HEK293 (cell line): ENCODE results near the gene LYPD4.

Experiments used
- CTCF ChIA-PET: fragments of 350-600 bp; formaldehyde crosslinking; extraction: SDS; loops from one replicate; lab custom pipeline; 2021; ENCODE audit warnings: antibody characterized with exemption; lab: Yijun Ruan, JAX
- POLR2A ChIA-PET: fragments of 300-600 bp; formaldehyde crosslinking; extraction: SDS; loops from one replicate; lab custom pipeline; 2020; ENCODE audit warnings: antibody characterized with exemption, inconsistent platforms; lab: Yijun Ruan, JAX
- H3K27ac ChIP-seq: fragments of 200-500 bp; sonication (Bioruptor generic); 2 replicates; pipeline ENCODE4 v1.5.1; 2014; ENCODE audit warnings: low read depth, low read length, control low read depth, inconsistent platforms; ENCODE audit errors: extremely low read depth
- H3K36me3 ChIP-seq, 2 experiments: fragments of 200-500 bp in 1 of 2; sonication (Bioruptor generic) in 1 of 2; 1 replicate in 1 of 2; 2 replicates in 1 of 2; pipeline ENCODE4 v1.5.1; 2014 to 2017; ENCODE audit warnings: inconsistent platforms in 2 of 2, low read length in 2 of 2; ENCODE audit not compliant: control insufficient read depth in 2 of 2, insufficient read depth in 1 of 2
- H3K4me1 ChIP-seq: fragments of 200-500 bp; sonication (Bioruptor generic); 2 replicates; pipeline ENCODE4 v1.5.1; 2014; ENCODE audit warnings: mild to moderate bottlenecking, low read length, inconsistent platforms; ENCODE audit not compliant: control insufficient read depth, insufficient read depth
- H3K4me3 ChIP-seq: 2 replicates; pipeline ENCODE4 v1.5.1; 2011; ENCODE audit warnings: low read depth, mild to moderate bottlenecking, control low read depth, low read length, moderate library complexity
- H3K9me3 ChIP-seq: fragments of 200-500 bp; sonication (Bioruptor generic); 2 replicates; pipeline ENCODE4 v1.5.1; 2014; ENCODE audit warnings: low read depth, low read length, inconsistent platforms; ENCODE audit not compliant: control insufficient read depth, insufficient read depth
- GFI1B ChIP-seq: fragments of 450-650 bp; formaldehyde crosslinking; IDR thresholded peaks from 2 replicates; pipeline ENCODE4 v1.5.1; 2016; ENCODE audit warnings: missing biosample characterization, missing genetic modification characterization
- GLIS1 ChIP-seq: fragments of 450-650 bp; formaldehyde crosslinking; IDR thresholded peaks from 2 replicates; pipeline ENCODE4 v1.5.1; 2016; ENCODE audit warnings: missing biosample characterization, missing genetic modification characterization
- GLIS2 ChIP-seq: fragments of 450-650 bp; formaldehyde crosslinking; IDR thresholded peaks from 2 replicates; pipeline ENCODE4 v1.5.1; 2016; ENCODE audit warnings: missing biosample characterization, missing genetic modification characterization
- KLF10 ChIP-seq: fragments of 450-650 bp; IDR thresholded peaks from 2 replicates; pipeline ENCODE4 v1.5.1; 2018; ENCODE audit warnings: missing biosample characterization, mild to moderate bottlenecking, missing genetic modification characterization
- OVOL3 ChIP-seq: fragments of 450-650 bp; formaldehyde crosslinking; IDR thresholded peaks from 2 replicates; pipeline ENCODE4 v1.5.1; 2016; ENCODE audit warnings: missing biosample characterization, missing genetic modification characterization
- PATZ1 ChIP-seq: fragments of 450-650 bp; formaldehyde crosslinking; IDR thresholded peaks from 2 replicates; pipeline ENCODE4 v1.5.1; 2016; ENCODE audit warnings: missing biosample characterization, missing genetic modification characterization
- PBX3 ChIP-seq: sonication (generic); formaldehyde crosslinking; IDR thresholded peaks from 2 replicates; pipeline ENCODE4 v1.8.1; 2022; ENCODE audit warnings: mild to moderate bottlenecking, moderate library complexity, missing genetic modification reagents
- SCRT1 ChIP-seq: fragments of 450-650 bp; formaldehyde crosslinking; IDR thresholded peaks from 2 replicates; pipeline ENCODE4 v1.5.1; 2016; ENCODE audit warnings: missing biosample characterization, missing genetic modification characterization, borderline replicate concordance
- ZBTB48 ChIP-seq: fragments of 450-650 bp; formaldehyde crosslinking; IDR thresholded peaks from 2 replicates; pipeline ENCODE4 v1.5.1; 2016; ENCODE audit warnings: missing biosample characterization, missing genetic modification characterization
- ZFP37 ChIP-seq: fragments of 450-650 bp; formaldehyde crosslinking; IDR thresholded peaks from 2 replicates; pipeline ENCODE4 v1.5.1; 2016; ENCODE audit warnings: missing biosample characterization, missing genetic modification characterization
- ZFP41 ChIP-seq: fragments of 450-650 bp; formaldehyde crosslinking; IDR thresholded peaks from 2 replicates; pipeline ENCODE4 v1.5.1; 2016; ENCODE audit warnings: missing biosample characterization, missing genetic modification characterization, borderline replicate concordance
- ZNF155 ChIP-seq: fragments of 450-650 bp; formaldehyde crosslinking; IDR thresholded peaks from 2 replicates; pipeline ENCODE4 v1.5.1; 2016; ENCODE audit warnings: missing biosample characterization, missing genetic modification characterization
- ZNF16 ChIP-seq: fragments of 450-650 bp; formaldehyde crosslinking; IDR thresholded peaks from 2 replicates; pipeline ENCODE4 v1.5.1; 2016; ENCODE audit warnings: low read depth, missing biosample characterization, missing genetic modification characterization
- ZNF24 ChIP-seq: fragments of 450-650 bp; formaldehyde crosslinking; IDR thresholded peaks from 2 replicates; pipeline ENCODE4 v1.5.1; 2016; ENCODE audit warnings: missing biosample characterization, missing genetic modification characterization
- ZNF311 ChIP-seq: fragments of 450-650 bp; formaldehyde crosslinking; IDR thresholded peaks from 2 replicates; pipeline ENCODE4 v1.5.1; 2017; ENCODE audit warnings: missing biosample characterization, missing genetic modification characterization, borderline replicate concordance
- ZNF354C ChIP-seq: fragments of 450-650 bp; formaldehyde crosslinking; IDR thresholded peaks from 2 replicates; pipeline ENCODE4 v1.5.1; 2016; ENCODE audit warnings: missing biosample characterization, missing genetic modification characterization, low read depth, borderline replicate concordance
- ZNF449 ChIP-seq: fragments of 450-650 bp; formaldehyde crosslinking; IDR thresholded peaks from 2 replicates; pipeline ENCODE4 v1.5.1; 2017; ENCODE audit warnings: missing biosample characterization, mild to moderate bottlenecking, missing genetic modification characterization, moderate library complexity
- ZNF596 ChIP-seq: fragments of 450-650 bp; IDR thresholded peaks from 2 replicates; pipeline ENCODE4 v1.5.0; 2018; ENCODE audit warnings: missing biosample characterization, mild to moderate bottlenecking, missing genetic modification characterization, moderate library complexity
- ZNF645 ChIP-seq: fragments of 450-650 bp; formaldehyde crosslinking; IDR thresholded peaks from 2 replicates; pipeline ENCODE4; 2016; ENCODE audit warnings: missing biosample characterization, missing genetic modification characterization
- ZNF791 ChIP-seq: fragments of 450-650 bp; formaldehyde crosslinking; IDR thresholded peaks from 2 replicates; pipeline ENCODE4 v1.5.1; 2016; ENCODE audit warnings: missing biosample characterization, missing genetic modification characterization
- ZNF792 ChIP-seq: fragments of 450-650 bp; formaldehyde crosslinking; IDR thresholded peaks from 2 replicates; pipeline ENCODE4 v1.5.1; 2016; ENCODE audit warnings: missing biosample characterization, missing genetic modification characterization
- ZNF830 ChIP-seq: fragments of 450-650 bp; IDR thresholded peaks from 2 replicates; pipeline ENCODE4 v1.5.0; 2018; ENCODE audit warnings: missing biosample characterization, missing genetic modification characterization, low read depth, mild to moderate bottlenecking, moderate library complexity
- ZNF837 ChIP-seq: fragments of 450-650 bp; formaldehyde crosslinking; IDR thresholded peaks from 2 replicates; pipeline ENCODE4 v1.5.1; 2016; ENCODE audit warnings: missing biosample characterization, missing genetic modification characterization

LYPD4 gene

GRCh38 chr19:41849067-41849466 lies 4.6 kb upstream of the LYPD4 start:
- ChIA-PET CTCF (interaction anchor here (1.6 to 4.7 kb wide), 2 partner anchors 11 to 13 kb away, joined by 7 to 49 read pairs; partner anchors contain the start of gene RPS19), POLR2A (interaction anchor here (1.2 to 5.5 kb wide), 2 partner anchors 11 to 20 kb away, joined by 4 to 54 read pairs; partner anchors contain the start of gene RPS19)

GRCh38 chr19:41848666-41849065 lies 4.2 kb upstream of the LYPD4 start:
- no peaks in the 10 kb centered on the region for H3K9me3 ChIP-seq
- no peaks in the 10 kb centered on the region for H3K36me3 ChIP-seq
- TF ChIP-seq PATZ1 (tag by site-specific recombination): no peak
- TF ChIP-seq GLIS1 (tag by site-specific recombination): no peak
- TF ChIP-seq ZNF354C (tag by site-specific recombination): no peak
- TF ChIP-seq ZNF792: no peak
- TF ChIP-seq ZNF837 (tag by site-specific recombination): no peak
- TF ChIP-seq SCRT1 (tag by site-specific recombination): no peak
- no peak for TF ChIP-seq ZNF791 (tag by site-specific recombination)
- TF ChIP-seq ZNF596 (tag by site-specific recombination): no peak
- TF ChIP-seq ZNF830: no peak
- no peak for TF ChIP-seq ZNF155
- H3K27ac ChIP-seq: no peak overlapping the region
- no peaks in the 10 kb centered on the region for H3K4me1 ChIP-seq
- POLR2A ChIA-PET: interaction anchor here (1.2 to 5.5 kb wide), 2 partner anchors 11 to 20 kb away, joined by 4 to 54 read pairs; partner anchors contain the start of gene RPS19
- CTCF ChIA-PET: interaction anchor here (0.7 to 4.7 kb wide), 3 partner anchors 11 to 142 kb away, joined by 4 to 49 read pairs (median 7); partner anchors contain the start of gene RPS19
- no peak overlapping the region for H3K4me3 ChIP-seq

More at GRCh38 chr19:41849067-41849466, 4.6 kb upstream of the LYPD4 start:
- H3K9me3 ChIP-seq: no peaks in the 10 kb centered on the region
- TF ChIP-seq ZFP41 (tag by site-specific recombination) (no peak), ZNF449 (peak; percentile 55; the same call in 1 of the 2 replicates)
- TF ChIP-seq, all 188 proteins: peak for 1
- Histone ChIP-seq H3K36me3 (no peaks in the 10 kb centered on the region), H3K27ac (no peak overlapping the region), H3K4me1 (no peaks in the 10 kb centered on the region), H3K4me3 (no peak overlapping the region)

- ChIA-PET CTCF (interaction anchor here (0.6 to 2.4 kb wide), 3 partner anchors 12 to 79 kb away, joined by 3 to 12 read pairs (median 5); partner anchors contain the start of gene RPS19), POLR2A (interaction anchor here (5.5 kb wide), 1 partner anchor 13 kb away, joined by 54 read pairs; the partner anchor contains the start of gene RPS19)
- Histone ChIP-seq H3K4me1 (no peaks in the 10 kb centered on the region), H3K9me3 (no peaks in the 10 kb centered on the region), H3K27ac (no peak overlapping the region), H3K4me3 (no peak overlapping the region), H3K36me3 (no peaks in the 10 kb centered on the region)
- TF ChIP-seq OVOL3 (tag by site-specific recombination) (no peak), ZNF311 (tag by site-specific recombination) (no peak), PBX3 (CRISPR knock-in tag) (no peak), GLIS2 (tag by site-specific recombination) (no peak), ZBTB48 (tag by site-specific recombination) (no peak), ZNF16 (tag by site-specific recombination) (no peak), ZNF645 (tag by site-specific recombination) (no peak), ZNF24 (no peak), GFI1B (tag by site-specific recombination) (no peak), ZFP37 (tag by site-specific recombination) (no peak), KLF10 (no peak)
Measured at GRCh38 chr19:41847351-41848105, 3.0 kb upstream of the LYPD4 start.
